ENCODE data around the gene SV2C. TPM values are rescaled to one million over a fixed set of nuclear protein-coding genes. Genes with fewer than 3 reads are reported as not detected.

SV2C gene
- total and polyA plus RNA-seq, 2 of the 13 experiments (the other 11 are each of a cell fraction or from before 2014, with no cell fraction given) = not detected

DNA sequence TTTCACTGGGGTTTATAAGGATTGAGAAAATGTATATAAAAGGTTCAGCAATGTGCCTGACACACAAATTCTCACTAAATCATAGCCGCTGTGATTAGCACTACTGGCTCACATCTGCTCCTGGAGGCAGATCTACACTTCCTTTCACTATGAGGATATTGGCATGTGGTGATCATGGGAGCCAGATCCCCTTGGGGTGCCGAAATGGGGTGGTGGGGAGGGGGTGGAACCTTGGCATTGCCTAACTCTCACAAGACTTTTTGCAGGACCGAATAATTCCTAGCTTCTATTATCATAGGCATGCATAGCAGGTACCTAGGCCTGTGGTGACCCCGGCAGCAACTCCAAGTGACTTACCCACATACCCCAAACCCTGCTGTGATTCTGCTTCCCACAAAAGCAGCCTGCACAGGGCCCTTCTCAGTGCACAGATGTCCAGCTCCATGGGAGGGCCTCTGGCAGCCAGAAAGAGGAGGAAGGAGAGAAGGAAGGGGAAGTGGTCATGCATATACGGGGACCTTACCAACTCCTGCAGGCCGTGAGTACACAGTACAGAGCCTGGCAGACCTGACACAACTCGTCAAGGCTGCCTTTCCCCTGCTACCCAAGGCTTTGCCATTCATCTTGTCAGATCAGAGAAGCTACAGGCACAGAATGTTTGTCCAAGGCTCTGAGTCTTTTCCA is 258.6 kb downstream of the SV2C start:
- Histone ChIP-seq H3K36me3 (replicated peaks in 1 of 2; ENCODE audit: control insufficient read depth in 1 of 2, insufficient read depth in 2 of 2, low read length in 2 of 2) (no peaks in the 10 kb centered on the region), H3K27ac (ENCODE audit: extremely low read length, insufficient read depth, low read length) (no peak overlapping the region), H3K27me3 (ENCODE audit: control insufficient read depth in 1 of 2, insufficient read depth in 2 of 2, low read length in 2 of 2) (no peaks in the 10 kb centered on the region), H3K79me2 (ENCODE audit: insufficient read depth, low read length) (no peaks in the 10 kb centered on the region), H4K20me1 (ENCODE audit: insufficient read depth, low read length) (no peaks in the 10 kb centered on the region), H3K4me3 (replicated peaks in 1 of 3; ENCODE audit: insufficient read depth in 1 of 3, low read depth in 2 of 3, low read length in 3 of 3) (no peak overlapping the region), H2AFZ (ENCODE audit: low read length) (peak overlapping the region; percentile 64), H3K4me1 (ENCODE audit: insufficient read depth, low read length) (peaks cover 20% of the 10 kb centered on the region), H3K4me2 (ENCODE audit: low read depth, low read length) (peak overlapping the region; percentile 18; the same call in 1 of the 2 replicates), H3K9me3 (ENCODE audit: low read length) (no peaks in the 10 kb centered on the region), H3K9ac (ENCODE audit: insufficient read depth, low read depth, low read length) (no peak overlapping the region)
- POLR2A ChIA-PET = no interaction called here
- DNase-seq (ENCODE audit: low spot score) (no peak), ATAC-seq (peak; percentile 63), FAIRE-seq (no peak)
- CTCF ChIA-PET (ENCODE audit: low intra/inter-chr PET ratio, low total read pairs) = no interaction called here
- WGBS (ENCODE audit: low lambda C conversion rate) = 74% methylated on average over 4 of the region's 7 CpGs
- intact Hi-C loops (cut with micrococcal nuclease; ENCODE audit: unreplicated experiment) (no loop called here), in situ Hi-C loops (cut with HindIII; ENCODE audit: extremely low pct_ligation_motif_present, low pct_unique_long_range_greater_than_20kb) (no loop called here)
- no TSS peak for BruUV-seq (replicated peaks)
- TF ChIP-seq, protein P1, sequence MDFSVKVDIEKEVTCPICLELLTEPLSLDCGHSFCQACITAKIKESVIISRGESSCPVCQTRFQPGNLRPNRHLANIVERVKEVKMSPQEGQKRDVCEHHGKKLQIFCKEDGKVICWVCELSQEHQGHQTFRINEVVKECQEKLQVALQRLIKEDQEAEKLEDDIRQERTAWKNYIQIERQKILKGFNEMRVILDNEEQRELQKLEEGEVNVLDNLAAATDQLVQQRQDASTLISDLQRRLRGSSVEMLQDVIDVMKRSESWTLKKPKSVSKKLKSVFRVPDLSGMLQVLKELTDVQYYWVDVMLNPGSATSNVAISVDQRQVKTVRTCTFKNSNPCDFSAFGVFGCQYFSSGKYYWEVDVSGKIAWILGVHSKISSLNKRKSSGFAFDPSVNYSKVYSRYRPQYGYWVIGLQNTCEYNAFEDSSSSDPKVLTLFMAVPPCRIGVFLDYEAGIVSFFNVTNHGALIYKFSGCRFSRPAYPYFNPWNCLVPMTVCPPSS (IDR thresholded peaks at IDR 0.05) = no peak
- TF ChIP-seq NFE2L1 (CRISPR knock-in tag; IDR thresholded peaks at IDR 0.05; ENCODE audit: borderline replicate concordance) = no peak
- no peak for TF ChIP-seq ZNF629 (CRISPR knock-in tag; conservative IDR thresholded peaks at IDR 0.05)
- TF ChIP-seq ZNF382 (CRISPR knock-in tag; IDR thresholded peaks at IDR 0.05; ENCODE audit: borderline replicate concordance) = no peak
- no peak for TF ChIP-seq ZNF326 (CRISPR knock-in tag; IDR thresholded peaks at IDR 0.05; ENCODE audit: borderline replicate concordance)
- TF ChIP-seq ZNF558 (CRISPR knock-in tag; IDR thresholded peaks at IDR 0.05; ENCODE audit: borderline replicate concordance) = no peak
- no peak for TF ChIP-seq ZNF292 (CRISPR knock-in tag; IDR thresholded peaks at IDR 0.05; ENCODE audit: borderline replicate concordance, low read depth)
